ENCODE measurements around the gene MAMDC2. TPM values are rescaled to one million over a fixed set of nuclear protein-coding genes. Genes with fewer than 3 reads are reported as not detected.

MAMDC2 gene
- total and polyA plus RNA-seq, 2 of the 8 experiments (the other 6 are each of a cell fraction or from before 2014, with no cell fraction given) = 6.1 to 15.4 TPM

DNA sequence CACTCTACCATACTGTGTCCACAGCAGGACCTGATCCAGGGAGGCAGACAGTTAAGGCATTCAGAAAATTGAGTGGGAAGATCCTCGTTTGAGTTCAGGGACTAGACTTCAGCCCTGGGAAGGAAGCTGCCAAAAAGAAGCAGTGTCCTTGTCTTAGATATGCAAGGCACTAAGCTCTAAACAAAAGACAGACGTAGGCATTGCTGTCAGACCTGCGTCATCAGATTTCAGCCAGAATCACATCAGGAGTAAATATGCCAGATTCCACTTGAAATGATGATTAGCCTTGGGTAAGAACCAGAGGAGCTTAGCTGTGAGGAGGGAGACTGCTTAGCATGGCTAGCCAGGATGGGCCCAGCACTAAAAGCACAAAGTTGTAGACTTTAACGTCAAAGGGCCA lies 56.7 kb downstream of the MAMDC2 start:
- Histone ChIP-seq H2AK5ac (ENCODE audit: low read depth, low read length) (no peak overlapping the region; the same call in 1 of the 2 replicates), H3K23me2 (ENCODE audit: low read depth, low read length) (no peaks in the 10 kb centered on the region), H3K4me3 (ENCODE audit: extremely low read depth in 1 of 4, insufficient read depth in 2 of 4, low read depth in 3 of 4, low read length in 4 of 4) (no peak overlapping the region), H3K18ac (ENCODE audit: extremely low read depth, low read length) (no peak overlapping the region), H2BK12ac (ENCODE audit: low read depth, low read length) (no peak overlapping the region), H2BK120ac (replicated peaks; ENCODE audit: low read depth, low read length) (no peak overlapping the region), H3K4me1 (replicated peaks in 1 of 4; ENCODE audit: control insufficient read depth in 3 of 4, insufficient read depth in 4 of 4, low read length in 3 of 4) (peaks cover 0 to 4% (median 0%) of the 10 kb centered on the region in 4 experiments; a peak in 2 of 7 replicates), H3K4ac (replicated peaks; ENCODE audit: insufficient read length, low read depth, low read length) (no peak overlapping the region), H3K14ac (ENCODE audit: insufficient read length) (no peak overlapping the region), H2BK5ac (ENCODE audit: low read depth, low read length) (no peak overlapping the region), H2AFZ (ENCODE audit: low read length) (no peak overlapping the region), H4K5ac (ENCODE audit: insufficient read length, low read depth, low read length) (no peak overlapping the region), H3K27ac (ENCODE audit: low read depth, low read length) (no peak overlapping the region), H4K91ac (replicated peaks; ENCODE audit: insufficient read length, low read length) (no peak overlapping the region), H3K9ac (replicated peaks in 1 of 4; ENCODE audit: extremely low read depth in 1 of 4, low read depth in 3 of 4, low read length in 3 of 4) (no peak overlapping the region; a peak in 1 of 7 replicates), H3K9me3 (ENCODE audit: insufficient read depth in 2 of 2, low read depth in 1 of 2, low read length in 1 of 2) (no peaks in the 10 kb centered on the region), H3K36me3 (ENCODE audit: control insufficient read depth in 2 of 4, insufficient read depth in 4 of 4, low read length in 3 of 4) (no peaks in the 10 kb centered on the region), H3K4me2 (ENCODE audit: insufficient read depth in 1 of 2, low read depth in 2 of 2, low read length in 2 of 2) (no peak overlapping the region), H3K23ac (ENCODE audit: insufficient read length) (no peak overlapping the region), H3K27me3 (replicated peaks in 1 of 4; ENCODE audit: control insufficient read depth in 3 of 4, extremely low read depth in 1 of 4, insufficient read depth in 3 of 4, low read length in 3 of 4) (no peaks in the 10 kb centered on the region), H2BK20ac (ENCODE audit: low read length) (no peak overlapping the region), H3K79me1 (ENCODE audit: low read depth, low read length) (no peaks in the 10 kb centered on the region), H3K79me2 (ENCODE audit: control insufficient read depth in 1 of 2, insufficient read depth in 2 of 2, low read length in 2 of 2) (no peaks in the 10 kb centered on the region), H2BK15ac (ENCODE audit: low read length) (no peak overlapping the region), H4K8ac (ENCODE audit: extremely low read depth, insufficient read depth, low read length) (no peak overlapping the region), H3K56ac (replicated peaks; ENCODE audit: insufficient read length, low read depth, low read length) (no peak overlapping the region), H4K20me1 (replicated peaks in 1 of 2; ENCODE audit: control insufficient read depth in 1 of 2, insufficient read depth in 2 of 2, low read length in 2 of 2) (no peaks in the 10 kb centered on the region)
- DNase-seq (ENCODE audit: low read depth in 1 of 2, low spot score in 2 of 2) (no peak), FAIRE-seq (peak; percentile 52)
- ChIA-PET POLR2A (ENCODE audit: partially characterized antibody) (no interaction called here), CTCF (ENCODE audit: partially characterized antibody) (interaction anchor here (3.8 kb wide), 1 partner anchor 11 kb away, joined by 21 read pairs; no protein-coding TSS in a partner anchor)
- no peak for TF ChIP-seq KDM4A (IDR thresholded peaks at IDR 0.05; ENCODE audit: low read depth, low read length, severe bottlenecking)
- no peak for TF ChIP-seq YY1 (IDR thresholded peaks at IDR 0.05; ENCODE audit: low read depth, low read length)
- TF ChIP-seq TAF7 (optimal IDR thresholded peaks at IDR 0.05; ENCODE audit: borderline replicate concordance, low read depth, low read length) = no peak
- TF ChIP-seq PHF8 (conservative IDR thresholded peaks at IDR 0.05; ENCODE audit: low read depth, low read length) = no peak
- TF ChIP-seq TEAD4 (IDR thresholded peaks at IDR 0.05; ENCODE audit: low read depth, low read length) = no peak
- 78% methylated on average over 4 of the region's 4 CpGs; no CpG with 5 or more reads in 1 of the 2 experiments for WGBS, 2 experiments (ENCODE audit: extremely low coverage in 1 of 2, insufficient coverage in 1 of 2, insufficient read length in 1 of 2, insufficient replicate concordance in 2 of 2, low coverage in 1 of 2, low lambda C conversion rate in 2 of 2, missing lambda C conversion rate in 1 of 2)

Measured in H1 (cell line).